Activated CD4-positive, alpha-beta T cell treated with anti-CD3 and anti-CD28 coated beads for 48 hours (primary cell): ENCODE measurements around the gene KMT2C.
"Not testable (repeated sequence)": the region's sequence is repeated elsewhere in the genome, so short reads cannot be mapped to it uniquely, and the experiment has no call there.

Experiments used
- DNase-seq: peaks from one replicate; pipeline ENCODE4 v3.0.0-alpha.2; 2020

Gene KMT2C

GRCh38 chr7:152353281-152353680, 82.5 kb downstream of the KMT2C start:
- DNase-seq = not testable (repeated sequence)

- DNase-seq = not testable (repeated sequence)
Observed at GRCh38 chr7:152351747-152352146, 84.1 kb downstream of the KMT2C start.

- no peak for DNase-seq
Observed at GRCh38 chr7:152351168-152351567, 84.6 kb downstream of the KMT2C start.

- no peak for DNase-seq
Observed at GRCh38 chr7:152347888-152348287, 87.9 kb downstream of the KMT2C start.

GRCh38 chr7:152344253-152344652, 91.5 kb downstream of the KMT2C start:
- no peak for DNase-seq

- DNase-seq = no peak
Observed at GRCh38 chr7:152342796-152343195, 93.0 kb downstream of the KMT2C start.

GRCh38 chr7:152341914-152342236, 93.9 kb downstream of the KMT2C start:
- no peak for DNase-seq

- no peak for DNase-seq
Observed at GRCh38 chr7:152341039-152341913, 94.5 kb downstream of the KMT2C start.

- DNase-seq = no peak
Observed at GRCh38 chr7:152340161-152340560, 95.6 kb downstream of the KMT2C start.

GRCh38 chr7:152338561-152338960, 97.2 kb downstream of the KMT2C start:
- no peak for DNase-seq

GRCh38 chr7:152336754-152337368, 98.9 kb downstream of the KMT2C start:
- DNase-seq = no peak

- DNase-seq = no peak
Observed at GRCh38 chr7:152335900-152336571, 99.8 kb downstream of the KMT2C start.

- no peak for DNase-seq
Observed at GRCh38 chr7:152333134-152333533, 102.7 kb downstream of the KMT2C start.

- no peak for DNase-seq
Observed at GRCh38 chr7:152330827-152331226, 105.0 kb downstream of the KMT2C start.

GRCh38 chr7:152329469-152329868, 106.3 kb downstream of the KMT2C start:
- DNase-seq = no peak

GRCh38 chr7:152328234-152328633, 107.6 kb downstream of the KMT2C start:
- DNase-seq = no peak

- no peak for DNase-seq
Observed at GRCh38 chr7:152315845-152316244, 120.0 kb downstream of the KMT2C start.

- DNase-seq = no peak
Observed at GRCh38 chr7:152313831-152314604, 121.8 kb downstream of the KMT2C start.

GRCh38 chr7:152313217-152313616, 122.6 kb downstream of the KMT2C start:
- no peak for DNase-seq

- DNase-seq = no peak
Observed at GRCh38 chr7:152312316-152312715, 123.5 kb downstream of the KMT2C start.

- no peak for DNase-seq
Observed at GRCh38 chr7:152307902-152308301, 127.9 kb downstream of the KMT2C start.

GRCh38 chr7:152299542-152300143, 136.2 kb downstream of the KMT2C start:
- DNase-seq = not testable (repeated sequence)

GRCh38 chr7:152292897-152293296, 142.9 kb downstream of the KMT2C start:
- no peak for DNase-seq
